HG02884 (cell line): Measurements from ENCODE around the gene TSPAN16.
"Not testable (repeated sequence)": the region's sequence is repeated elsewhere in the genome, so short reads cannot be mapped to it uniquely, and the experiment has no call there.

Experiments
- ATAC-seq: cut with Tn5 transposase; IDR thresholded peaks from one replicate; pipeline ENCODE4 v1.9.1; 2021; ENCODE audit warnings: mild to moderate bottlenecking, moderate library complexity; ENCODE audit not compliant: unreplicated experiment

Gene TSPAN16

GRCh38 chr19:11340099-11340467 lies 44.1 kb downstream of the TSPAN16 start:
- ATAC-seq = not testable (repeated sequence)

- ATAC-seq = no peak
These were observed 46.5 kb downstream of the TSPAN16 start for GRCh38 chr19:11342429-11342828.

- ATAC-seq = no peak
These were observed 49.3 kb downstream of the TSPAN16 start for GRCh38 chr19:11345122-11345803.

GRCh38 chr19:11346104-11346940 lies 50.4 kb downstream of the TSPAN16 start, which contains the start of the genes CCDC159 and TMEM205:
Gene CCDC159, plus strand, starts transcription at chr19:11346519. Its CDS starts 88 bp downstream, at chr19:11346607.
Gene TMEM205, minus strand, starts transcription at chr19:11346268. Its CDS starts 649 bp downstream, at chr19:11345619.
- ATAC-seq = peak; percentile 87

GRCh38 chr19:11347546-11348039 lies 51.6 kb downstream of the TSPAN16 start:
- ATAC-seq = no peak

GRCh38 chr19:11349171-11349570 lies 53.2 kb downstream of the TSPAN16 start:
- ATAC-seq = no peak

- ATAC-seq = not testable (repeated sequence)
These were observed 58.1 kb downstream of the TSPAN16 start for GRCh38 chr19:11354102-11354501.

DNA sequence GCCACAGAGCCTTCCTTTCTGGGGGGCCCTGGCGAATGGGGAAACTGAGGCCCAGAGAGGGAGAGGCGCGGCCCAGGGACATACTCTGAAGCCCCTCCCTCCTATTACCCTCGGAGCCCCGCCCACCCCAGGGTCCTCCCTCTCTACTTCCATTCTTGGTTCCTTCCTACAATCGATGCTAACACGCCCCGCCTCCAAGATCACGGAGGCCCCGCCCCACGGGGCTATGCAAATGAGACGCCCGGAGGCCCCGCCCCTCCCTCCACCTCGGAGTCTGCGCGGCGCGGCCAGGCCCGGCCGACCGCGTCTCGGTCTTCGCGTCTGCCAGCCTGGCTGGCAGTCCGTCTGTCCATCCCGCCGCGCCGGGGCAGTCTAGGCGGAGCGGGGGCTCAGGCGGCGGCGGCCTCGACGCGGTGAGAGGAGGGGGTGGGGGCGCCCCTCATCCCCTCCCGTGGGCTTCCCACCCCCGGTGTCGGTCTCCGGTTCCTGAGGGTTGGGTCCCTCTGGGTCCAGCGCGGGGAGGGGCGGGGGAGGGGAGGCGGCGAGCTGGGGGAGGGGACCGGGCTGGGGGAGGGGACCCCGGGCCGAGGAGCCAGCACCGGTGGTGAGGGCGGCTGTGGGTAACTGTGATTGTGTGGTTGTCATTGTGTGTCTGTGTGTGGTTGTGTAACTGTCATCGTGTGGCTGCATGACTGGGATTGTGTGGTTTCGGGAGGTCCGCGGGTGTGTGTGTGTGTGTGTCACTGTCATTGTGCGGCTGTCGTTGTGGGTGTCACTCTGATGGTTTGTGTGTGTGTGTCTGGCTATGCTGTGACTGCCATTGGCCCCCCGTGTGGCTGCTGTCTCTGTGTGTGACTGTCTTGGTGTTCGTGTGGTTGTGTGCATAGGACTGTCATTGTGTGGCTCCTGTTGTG lies 59.5 kb downstream of the TSPAN16 start, which contains the start of gene PLPPR2:
Gene PLPPR2, plus strand, starts transcription at position 273 of the 914 bp plus-strand sequence. CDS start 2,242 bp downstream, outside the sequence.
- no peak for ATAC-seq

DNA sequence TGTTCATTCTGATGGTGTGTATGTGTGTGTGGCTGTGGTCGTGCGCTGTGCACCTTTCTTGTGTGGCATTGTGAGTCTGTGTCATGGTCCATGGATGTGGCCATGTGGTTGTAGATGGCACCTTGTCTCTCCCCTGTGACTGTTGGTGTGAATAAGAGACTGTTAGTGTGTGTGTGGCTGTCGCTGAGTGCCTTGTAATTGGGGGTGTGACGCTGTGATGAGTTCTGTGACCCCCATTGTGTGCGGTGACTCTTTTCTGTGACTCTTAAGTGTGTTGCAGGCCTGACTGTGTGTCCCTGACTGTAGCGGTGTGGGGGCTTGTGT lies 60.1 kb downstream of the TSPAN16 start:
- ATAC-seq = no peak

GRCh38 chr19:11356676-11357550 lies 61.0 kb downstream of the TSPAN16 start:
- no peak for ATAC-seq

DNA sequence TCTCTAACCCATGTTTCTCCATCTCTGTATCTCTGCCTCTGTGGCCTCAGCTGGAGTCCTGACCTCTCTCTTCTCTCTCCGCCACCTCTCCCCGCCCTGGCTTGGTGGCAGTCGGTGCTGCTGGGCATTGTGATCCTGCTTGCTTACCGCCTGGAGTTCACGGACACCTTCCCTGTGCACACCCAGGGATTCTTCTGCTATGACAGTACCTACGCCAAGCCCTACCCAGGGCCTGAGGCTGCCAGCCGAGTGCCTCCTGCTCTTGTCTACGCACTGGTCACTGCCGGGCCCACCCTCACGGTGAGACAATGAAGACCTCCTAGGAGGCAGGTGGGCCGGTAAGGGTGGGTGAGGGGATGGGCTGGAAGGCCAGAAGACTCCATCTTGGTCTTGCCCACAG lies 63.5 kb downstream of the TSPAN16 start:
- no peak for ATAC-seq

- no peak for ATAC-seq
These were observed 65.2 kb downstream of the TSPAN16 start for GRCh38 chr19:11361037-11361770.

GRCh38 chr19:11361771-11362731 lies 66.1 kb downstream of the TSPAN16 start:
- ATAC-seq = no peak

DNA sequence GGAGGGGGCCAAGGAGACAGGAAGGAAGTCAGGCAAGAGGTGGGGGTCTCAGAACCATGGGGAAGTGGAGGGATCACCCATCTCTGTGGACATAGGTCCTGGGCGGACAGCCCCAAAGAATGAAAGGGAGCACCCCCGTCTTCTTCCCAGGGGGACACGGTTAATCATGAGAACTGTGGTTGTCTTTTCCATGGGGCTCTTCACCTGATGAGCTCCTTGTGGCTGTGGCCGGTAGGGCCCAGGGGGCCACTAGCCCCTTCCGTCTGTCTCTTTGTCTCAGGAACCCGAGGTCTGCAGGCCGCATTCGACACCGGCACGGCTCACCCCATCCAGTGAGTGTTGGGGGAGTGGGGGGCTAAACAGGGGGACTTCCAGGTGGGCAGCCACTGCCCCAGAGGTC lies 67.9 kb downstream of the TSPAN16 start:
- no peak for ATAC-seq

GRCh38 chr19:11364296-11364904 lies 68.4 kb downstream of the TSPAN16 start:
- ATAC-seq = no peak

- ATAC-seq = no peak
These were observed 69.0 kb downstream of the TSPAN16 start for GRCh38 chr19:11364935-11365334.
